HepG2 (cell line): ENCODE data around the gene FBXW2. TPM values are rescaled to one million over a fixed set of nuclear protein-coding genes. Genes with fewer than 3 reads are reported as not detected.
A peak's percentile ranks its signal among the peaks of the same experiment; 100 is the strongest.

ENCODE experiments used
- AGO1 ChIP-seq: fragments of 200-400 bp; formaldehyde crosslinking; IDR thresholded peaks from 2 replicates; pipeline ENCODE4 v1.6.1; 2017; ENCODE audit warnings: mild to moderate bottlenecking, low read depth, low read length, moderate library complexity; ENCODE audit not compliant: poor library complexity, severe bottlenecking
- ASH2L ChIP-seq: fragments of 300-600, 200-600 bp; sonication (generic); IDR thresholded peaks from 2 replicates; pipeline ENCODE4 v1.7.0; 2017; ENCODE audit warnings: low read depth, mild to moderate bottlenecking, moderate library complexity, mixed read lengths, low read length; ENCODE audit not compliant: insufficient read length
- CEBPZ ChIP-seq: IDR thresholded peaks from 2 replicates; pipeline ENCODE4 v1.6.1; 2012; ENCODE audit warnings: low read length, improper control_type of control experiment
- CHD4 ChIP-seq: fragments of 200-600 bp; sonication (generic); IDR thresholded peaks from 2 replicates; pipeline ENCODE4 v1.7.0; 2017; ENCODE audit warnings: mild to moderate bottlenecking, low read length, borderline replicate concordance
- CREM ChIP-seq, 2 experiments: sonication (generic) in 1 of 2; formaldehyde crosslinking in 1 of 2; IDR thresholded peaks; 2 replicates each; pipeline versions ENCODE4 v1.4.0 to v1.6.1; 2016 to 2020; ENCODE audit warnings: antibody characterized with exemption in 1 of 2, mild to moderate bottlenecking in 1 of 2, missing genetic modification reagents in 1 of 2
- DPF2 ChIP-seq: sonication (generic); formaldehyde crosslinking; IDR thresholded peaks from 2 replicates; pipeline ENCODE4 v1.4.0; 2020; ENCODE audit warnings: mild to moderate bottlenecking, low read depth, missing genetic modification reagents, borderline replicate concordance
- E2F1 ChIP-seq: sonication (generic); formaldehyde crosslinking; IDR thresholded peaks from 2 replicates; pipeline ENCODE4 v1.5.0; 2020; ENCODE audit warnings: missing genetic modification reagents
- FOSL1 ChIP-seq: sonication (generic); formaldehyde crosslinking; IDR thresholded peaks from 2 replicates; pipeline ENCODE4 v1.9.0; 2021; ENCODE audit warnings: missing genetic modification reagents, borderline replicate concordance
- JUNB ChIP-seq: sonication (generic); formaldehyde crosslinking; IDR thresholded peaks from 2 replicates; pipeline ENCODE4 v1.8.0; 2022; ENCODE audit warnings: missing genetic modification reagents, mild to moderate bottlenecking, borderline replicate concordance
- PCBP1 ChIP-seq: fragments of 200-400 bp; formaldehyde crosslinking; IDR thresholded peaks from 2 replicates; pipeline ENCODE4 v1.6.1; 2017; ENCODE audit warnings: mild to moderate bottlenecking, low read depth, low read length, borderline replicate concordance
- POLR2AphosphoS5 ChIP-seq: IDR thresholded peaks from 2 replicates; pipeline ENCODE4 v1.6.1; 2012; ENCODE audit warnings: low read depth, low read length
- PRDM15 ChIP-seq: sonication (generic); formaldehyde crosslinking; IDR thresholded peaks from 2 replicates; pipeline ENCODE4 v1.4.0; 2020; ENCODE audit warnings: missing genetic modification reagents
- RELA ChIP-seq: sonication (generic); formaldehyde crosslinking; IDR thresholded peaks from 2 replicates; pipeline ENCODE4 v1.4.0; 2020; ENCODE audit warnings: missing genetic modification reagents
- RFX3 ChIP-seq: IDR thresholded peaks from 2 replicates; pipeline ENCODE4 v1.6.1; 2016; ENCODE audit warnings: missing biosample characterization, missing genetic modification reagents
- SIN3B ChIP-seq: fragments of 150-350 bp; IDR thresholded peaks from 2 replicates; pipeline ENCODE4 v1.6.1; 2014; ENCODE audit warnings: low read length
- STAG1 ChIP-seq: sonication (generic); formaldehyde crosslinking; IDR thresholded peaks from 2 replicates; pipeline ENCODE4 v1.4.0; 2020; ENCODE audit warnings: missing genetic modification reagents
- ZBTB21 ChIP-seq: sonication (generic); formaldehyde crosslinking; IDR thresholded peaks from 2 replicates; pipeline ENCODE4 v1.4.0; 2020; ENCODE audit warnings: missing genetic modification reagents
- ZFP36L2 ChIP-seq: sonication (generic); formaldehyde crosslinking; IDR thresholded peaks from 2 replicates; pipeline ENCODE4 v1.4.0; 2020; ENCODE audit warnings: missing genetic modification reagents
- ZFP37 ChIP-seq: sonication (generic); formaldehyde crosslinking; IDR thresholded peaks from 2 replicates; pipeline ENCODE4 v1.4.0; 2020; ENCODE audit warnings: missing genetic modification reagents, borderline replicate concordance
- ZMYM2 ChIP-seq: sonication (generic); formaldehyde crosslinking; IDR thresholded peaks from 2 replicates; pipeline ENCODE4 v1.8.0; 2022; ENCODE audit warnings: mild to moderate bottlenecking, missing genetic modification reagents
- ZNF652 ChIP-seq: IDR thresholded peaks from 2 replicates; pipeline ENCODE4 v1.6.1; 2016; ENCODE audit warnings: low read depth, borderline replicate concordance
- ZNF709 ChIP-seq: sonication (generic); formaldehyde crosslinking; IDR thresholded peaks from 2 replicates; pipeline ENCODE4 v1.5.0; 2020; ENCODE audit warnings: mild to moderate bottlenecking, missing genetic modification reagents
- ZSCAN29 ChIP-seq: sonication (generic); formaldehyde crosslinking; conservative IDR thresholded peaks from 2 replicates; pipeline ENCODE4 v1.4.0; 2020; ENCODE audit warnings: mild to moderate bottlenecking, missing genetic modification reagents
- polyA plus RNA-seq, 8 experiments: library from polyadenylated mRNA; depleted of rRNA in 3 of 8; stranded (reverse) in 7 of 8; unstranded in 1 of 8; fragments of >200 nt; fragmentation: Illumina TruSeq in 4 of 8; extraction: Trizol in 4 of 8; gene quantifications; 2 replicates each; pipeline versions ENCODE4 v1.2.1 to v1.2.3, GENCODE V29; 2011 to 2016; ENCODE audit warnings: low read depth in 4 of 8, missing spikeins in 1 of 8, mixed read lengths in 1 of 8; ENCODE audit not compliant: insufficient read depth in 1 of 8
- total RNA-seq, 5 experiments: library from RNA; depleted of rRNA; stranded (reverse); fragments of >200 nt; fragmentation: Illumina TruSeq; extraction: Trizol; gene quantifications; 2 replicates each; pipeline ENCODE4 v1.2.3, GENCODE V29; 2016; ENCODE audit warnings: low read depth in 1 of 5

FBXW2 gene
- total and polyA plus RNA-seq, 2 of the 13 experiments (the other 11 are each of a cell fraction or from before 2014, with no cell fraction given): 35.4 to 43.1 TPM

- TF ChIP-seq POLR2AphosphoS5 (no peak; the same call in 1 of the 2 replicates), AGO1 (no peak), SIN3B (no peak), CREM (IDR thresholded peaks at IDR 0.05) (no peak), CREM (CRISPR knock-in tag; IDR thresholded peaks at IDR 0.05) (no peak), RELA (CRISPR knock-in tag) (no peak), ZNF652 (CRISPR knock-in tag) (no peak), ZBTB21 (CRISPR knock-in tag) (no peak), STAG1 (CRISPR knock-in tag) (no peak), JUNB (CRISPR knock-in tag) (no peak), CHD4 (no peak), ZSCAN29 (CRISPR knock-in tag) (0 out of 2 replicates have a peak, but pooled peaks have one; percentile 38), DPF2 (CRISPR knock-in tag) (no peak), CEBPZ (no peak), PRDM15 (CRISPR knock-in tag) (no peak), ASH2L (peak; percentile 61), ZMYM2 (no peak), FOSL1 (CRISPR knock-in tag) (no peak), ZNF709 (CRISPR knock-in tag) (peak; percentile 44; the same call in 1 of the 2 replicates), ZFP36L2 (no peak), E2F1 (CRISPR knock-in tag) (no peak; the same call in 1 of the 2 replicates), ZFP37 (CRISPR knock-in tag) (no peak), PCBP1 (no peak), RFX3 (CRISPR knock-in tag) (no peak)
Measured at GRCh38 chr9:120714088-120714845, 78.9 kb downstream of the FBXW2 start, which contains the start of gene MEGF9 (continued).
